CD14-positive monocyte (primary cell): ENCODE data around the gene FHIT. TPM values are rescaled to one million over a fixed set of nuclear protein-coding genes. Genes with fewer than 3 reads are reported as not detected.

Experiments
- DNase-seq, 3 donors: peaks; one replicate each; pipeline ENCODE4 v3.0.0-alpha.2; 2011 to 2022
- H2AFZ ChIP-seq: 2 replicates; pipeline ENCODE4 v1.6.0; 2012; ENCODE audit warnings: mild to moderate bottlenecking, low read depth, low read length, inconsistent platforms; ENCODE audit not compliant: insufficient read depth, poor library complexity, severe bottlenecking
- H3K27ac ChIP-seq, 2 donors: 1 replicate in 1 of 2; 2 replicates in 1 of 2; pipeline ENCODE4 v1.5.1; 2012 to 2013; ENCODE audit warnings: low read length in 2 of 2, control low read depth in 1 of 2, inconsistent platforms in 1 of 2, low read depth in 1 of 2, mild to moderate bottlenecking in 1 of 2
- H3K27me3 ChIP-seq, 2 donors: one replicate each; pipeline versions ENCODE4 v1.6.0 to v1.6.1; 2011 to 2013; ENCODE audit warnings: low read length in 2 of 2; ENCODE audit not compliant: control insufficient read depth in 2 of 2, insufficient read depth in 2 of 2
- H3K36me3 ChIP-seq, 2 donors: replicated peaks in 1 of 2; 1 replicate in 1 of 2; 2 replicates in 1 of 2; pipeline versions ENCODE4 v1.5.1 to v1.6.1; 2012 to 2013; ENCODE audit warnings: low read length in 2 of 2, control low read depth in 1 of 2, inconsistent platforms in 1 of 2, mild to moderate bottlenecking in 1 of 2; ENCODE audit not compliant: insufficient read depth in 2 of 2, control insufficient read depth in 1 of 2
- H3K4me1 ChIP-seq, 2 donors: 1 replicate in 1 of 2; 2 replicates in 1 of 2; pipeline versions ENCODE4 v1.5.1 to v1.6.1; 2012 to 2013; ENCODE audit warnings: low read length in 2 of 2, control low read depth in 1 of 2, inconsistent platforms in 1 of 2, mild to moderate bottlenecking in 1 of 2, moderate library complexity in 1 of 2; ENCODE audit not compliant: insufficient read depth in 2 of 2, control insufficient read depth in 1 of 2
- H3K4me2 ChIP-seq: replicated peaks from 2 replicates; pipeline ENCODE3; 2012; ENCODE audit warnings: low read length, moderate library complexity, mild to moderate bottlenecking; ENCODE audit not compliant: poor library complexity, severe bottlenecking; ENCODE audit errors: extremely low read depth
- H3K4me3 ChIP-seq, 3 experiments: fragments of 200-600 bp in 1 of 3; sonication (generic) in 1 of 3; replicated peaks in 1 of 3; 1 replicate in 2 of 3; 2 replicates in 1 of 3; pipeline ENCODE4 v1.5.1; 2011 to 2013; ENCODE audit warnings: low read length in 3 of 3, mild to moderate bottlenecking in 3 of 3, control low read depth in 2 of 3, low read depth in 2 of 3, inconsistent platforms in 1 of 3, moderate library complexity in 1 of 3
- H3K79me2 ChIP-seq: 2 replicates; pipeline ENCODE4 v1.6.0; 2012; ENCODE audit warnings: mild to moderate bottlenecking, control low read depth, inconsistent platforms, low read length, moderate library complexity; ENCODE audit not compliant: insufficient read depth
- H3K9ac ChIP-seq: 2 replicates; pipeline ENCODE4 v1.6.0; 2017; ENCODE audit warnings: low read length, mild to moderate bottlenecking; ENCODE audit not compliant: insufficient read depth, poor library complexity, severe bottlenecking
- H3K9me3 ChIP-seq, 2 donors: replicated peaks in 1 of 2; 1 replicate in 1 of 2; 2 replicates in 1 of 2; pipeline versions ENCODE4 v1.5.1 to v1.6.1; 2012 to 2013; ENCODE audit warnings: low read length in 2 of 2, control low read depth in 1 of 2; ENCODE audit not compliant: control insufficient read depth in 1 of 2, insufficient read depth in 1 of 2
- H4K20me1 ChIP-seq: 2 replicates; pipeline ENCODE4 v1.6.0; 2012; ENCODE audit warnings: mild to moderate bottlenecking, low read length, control low read depth, moderate library complexity; ENCODE audit not compliant: insufficient read depth
- H3K27ac Mint-ChIP-seq, 7 donors: one replicate each; pipeline ENCODE4 v1.8.0; 2020; ENCODE audit warnings: mild to moderate bottlenecking in 7 of 7, mixed read lengths in 7 of 7, moderate library complexity in 6 of 7, inconsistent platforms in 2 of 7
- H3K27me3 Mint-ChIP-seq, 3 donors: one replicate each; pipeline ENCODE4 v1.8.0; 2021 to 2022; ENCODE audit warnings: low read depth in 3 of 3, mild to moderate bottlenecking in 3 of 3, mixed read lengths in 3 of 3, moderate library complexity in 3 of 3, inconsistent platforms in 1 of 3
- H3K36me3 Mint-ChIP-seq, 2 donors: one replicate each; pipeline ENCODE4 v1.8.0; 2020; ENCODE audit warnings: mixed read lengths in 2 of 2, inconsistent platforms in 1 of 2, mild to moderate bottlenecking in 1 of 2
- H3K4me1 Mint-ChIP-seq: one replicate; pipeline ENCODE4 v1.8.0; 2020; ENCODE audit warnings: mild to moderate bottlenecking, mixed read lengths
- H3K4me3 Mint-ChIP-seq, 2 donors: one replicate each; pipeline ENCODE4 v1.8.0; 2020; ENCODE audit warnings: mild to moderate bottlenecking in 2 of 2, mixed read lengths in 2 of 2, moderate library complexity in 1 of 2
- H3K9me3 Mint-ChIP-seq, 7 donors: one replicate each; pipeline ENCODE4 v1.8.0; 2020 to 2022; ENCODE audit warnings: mixed read lengths in 7 of 7, mild to moderate bottlenecking in 6 of 7, moderate library complexity in 6 of 7, inconsistent platforms in 2 of 7
- CTCF ChIP-seq: fragments of 200-600 bp; IDR thresholded peaks from one replicate; pipeline ENCODE4 v1.8.0; 2022; ENCODE audit warnings: antibody characterized with exemption, mild to moderate bottlenecking
- WGBS: methylation state at CpG from one replicate; pipeline ENCODE4 v1.1.5; 2013; ENCODE audit warnings: missing lambda C conversion rate; ENCODE audit not compliant: insufficient coverage; 5-methylcytosine and 5-hydroxymethylcytosine counted together
- intact Hi-C, 2 donors: fragments of 100-400 bp; cut with micrococcal nuclease; formaldehyde crosslinking; loops; one replicate each; pipeline versions ENCODE4 v1.15.0 to v1.15.1; 2023
- polyA plus RNA-seq, 3 donors: library from polyadenylated mRNA; depleted of rRNA in 1 of 3; unstranded in 2 of 3; stranded (reverse) in 1 of 3; fragments of 300-500 nt in 2 of 3; fragments of >200 nt in 1 of 3; fragmentation: Illumina TruSeq in 2 of 3; gene quantifications; 1 replicate in 2 of 3; 2 replicates in 1 of 3; pipeline ENCODE4 v1.2.3, GENCODE V29; 2012 to 2021

FHIT gene
- polyA plus RNA-seq, 3 donors = 1.7 to 3.4 (median 3.2) TPM

DNA sequence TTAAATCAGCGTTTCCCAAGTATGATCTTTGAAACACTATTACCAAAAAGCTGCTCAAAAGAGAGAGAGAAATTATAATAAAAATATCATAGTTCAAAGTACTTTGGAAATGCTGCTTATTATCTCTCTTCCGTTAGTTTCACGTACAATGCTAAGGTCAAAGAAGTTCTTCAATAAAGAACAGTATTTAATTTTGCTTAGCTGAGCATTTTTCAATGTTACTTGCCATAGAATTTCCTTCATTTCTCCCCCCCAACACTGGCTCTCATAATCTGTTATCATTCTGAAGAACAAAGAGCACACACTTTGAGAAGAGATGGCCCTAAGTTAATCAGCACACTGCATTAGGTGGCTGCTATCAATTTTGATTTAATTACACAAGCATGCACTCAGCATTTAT is 1360.6 kb downstream of the FHIT start:
- no peak overlapping the region for H3K27ac Mint-ChIP-seq

DNA sequence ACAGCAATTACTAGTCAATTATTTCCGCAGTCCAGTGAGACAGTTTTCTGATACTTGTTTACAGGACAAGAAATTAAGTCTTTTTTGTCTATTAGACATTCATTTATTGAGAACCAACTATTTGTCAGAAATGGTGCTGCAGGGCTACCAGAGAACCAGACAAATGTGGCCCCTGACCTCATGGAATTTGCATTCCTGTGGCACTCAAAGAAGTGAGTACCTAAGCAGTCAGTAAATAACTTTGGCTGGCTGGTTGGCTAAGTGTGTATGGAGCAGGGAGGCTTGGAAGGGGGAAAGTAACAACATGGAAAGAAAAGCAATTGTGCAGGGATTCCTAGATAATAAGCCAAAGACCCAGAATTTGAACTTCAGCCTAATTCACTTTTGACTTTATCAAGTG is 1364.5 kb downstream of the FHIT start:
- Histone ChIP-seq H3K36me3 (no peaks in the 10 kb centered on the region), H3K4me3 (no peak overlapping the region), H3K4me1 (peaks cover 9 to 14% of the 10 kb centered on the region in 2 donors), H2AFZ (no peak overlapping the region), H3K27me3 (no peaks in the 10 kb centered on the region), H3K9me3 (no peaks in the 10 kb centered on the region), H3K79me2 (no peaks in the 10 kb centered on the region), H3K4me2 (no peak overlapping the region), H3K9ac (no peak overlapping the region), H4K20me1 (no peaks in the 10 kb centered on the region), H3K27ac (no peak overlapping the region)
- Mint-ChIP-seq H3K27me3 (no peaks in the 10 kb centered on the region), H3K36me3 (no peaks in the 10 kb centered on the region), H3K9me3 (peaks cover 0 to 11% (median 1%) of the 10 kb centered on the region in 7 donors), H3K4me3 (no peak overlapping the region), H3K4me1 (peaks cover 14% of the 10 kb centered on the region), H3K27ac (no peak overlapping the region)
- WGBS = no CpG with 5 or more reads among the region's 1 CpG
- no peak for TF ChIP-seq CTCF
- intact Hi-C loops = no loop called here
- DNase-seq = no peak

More for the DNA sequence above, 1360.6 kb downstream of the FHIT start:
- Histone ChIP-seq H4K20me1 (no peaks in the 10 kb centered on the region), H3K4me3 (no peak overlapping the region), H3K9me3 (no peaks in the 10 kb centered on the region), H3K4me1 (no peaks in the 10 kb centered on the region), H3K4me2 (no peak overlapping the region), H3K9ac (no peak overlapping the region), H3K27ac (no peak overlapping the region), H3K79me2 (no peaks in the 10 kb centered on the region), H3K27me3 (no peaks in the 10 kb centered on the region), H2AFZ (no peak overlapping the region), H3K36me3 (no peaks in the 10 kb centered on the region)
- Mint-ChIP-seq H3K9me3 (peaks cover 0 to 11% (median 1%) of the 10 kb centered on the region in 7 donors), H3K27me3 (no peaks in the 10 kb centered on the region), H3K36me3 (no peaks in the 10 kb centered on the region), H3K4me1 (no peaks in the 10 kb centered on the region), H3K4me3 (no peak overlapping the region)
- TF ChIP-seq CTCF = no peak
- no CpG with 5 or more reads among the region's 3 CpGs for WGBS
- intact Hi-C loops = no loop called here
- no peak for DNase-seq
